RPMI7951 (cell line): Measurements from ENCODE around the gene C5orf58. TPM values are rescaled to one million over a fixed set of nuclear protein-coding genes. Genes with fewer than 3 reads are reported as not detected.

Experiments used
- DNase-seq: peaks from one replicate; pipeline ENCODE4 v3.0.0-alpha.2; 2012; ENCODE audit warnings: low read depth
- total RNA-seq: library from RNA; depleted of rRNA; stranded (reverse); fragments of >200 nt; shearing (Covaris generic); gene quantifications from 2 replicates; pipeline ENCODE4 v1.2.3, GENCODE V29; 2014; rRNA removed

Gene C5orf58
- total RNA-seq, 1 experiment from 2014 or later: not detected

DNA sequence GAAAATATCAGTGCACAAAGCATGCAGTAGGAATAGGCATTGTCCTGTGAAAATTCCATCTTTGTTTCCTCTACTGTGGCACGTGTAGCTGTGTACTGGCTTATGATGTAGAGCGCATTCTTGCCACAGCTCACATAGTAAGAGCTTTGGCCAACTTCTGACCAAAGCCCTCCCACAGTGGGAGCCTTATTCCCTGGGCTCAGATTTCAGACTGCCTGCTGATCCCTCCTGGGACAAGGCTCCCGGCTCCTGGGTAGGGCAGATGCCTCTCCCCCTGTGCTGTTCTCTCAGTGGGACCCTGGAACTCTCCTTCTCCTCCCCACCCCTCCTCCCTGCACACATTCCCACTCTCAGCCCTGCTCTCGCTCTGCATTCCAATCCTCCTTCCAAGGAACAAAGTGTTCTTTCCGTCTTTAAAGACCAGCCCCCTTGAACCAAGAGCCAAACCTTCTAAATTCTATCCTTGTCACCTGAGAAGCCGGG, 47.3 kb downstream of the C5orf58 start:
- no peak for DNase-seq

DNA sequence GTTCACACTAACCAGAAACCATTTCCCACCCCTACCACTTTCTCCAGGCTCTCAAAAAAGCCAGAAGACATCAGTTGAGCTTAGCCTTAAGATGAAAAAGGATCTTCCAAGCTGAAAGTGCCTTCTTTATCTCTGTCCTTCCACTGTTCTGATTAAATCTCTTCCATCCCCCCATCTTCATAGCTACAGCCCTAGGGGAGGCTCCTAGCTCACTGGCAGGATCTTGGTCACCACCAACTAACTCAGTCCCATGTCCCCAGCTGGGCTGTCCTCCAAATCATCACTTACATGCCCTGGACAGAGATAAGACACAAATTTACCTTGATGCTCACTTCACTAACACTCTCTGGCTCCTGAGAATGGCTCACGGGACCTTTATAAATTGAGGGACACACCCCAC, 50.5 kb downstream of the C5orf58 start:
- DNase-seq: no peak

DNA sequence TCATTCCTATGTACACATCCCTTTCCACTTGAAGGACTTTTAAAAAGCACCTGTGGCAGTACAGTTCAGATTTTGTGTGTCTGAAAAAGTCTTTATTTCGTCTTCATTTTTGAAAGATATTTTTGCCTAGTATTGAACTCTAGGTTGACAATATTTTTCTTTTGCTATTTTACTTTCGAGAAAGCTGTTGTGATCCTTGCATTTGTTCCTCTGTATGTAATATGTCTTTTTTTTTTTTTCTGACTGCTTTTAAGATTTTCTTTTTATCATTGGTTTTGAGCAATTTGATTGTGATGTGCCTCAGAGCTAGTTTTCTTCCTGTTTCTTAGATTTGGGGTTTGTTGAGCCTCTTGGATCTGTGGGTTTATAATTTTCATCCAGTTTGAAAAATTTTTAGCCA, 51.4 kb downstream of the C5orf58 start:
- no peak for DNase-seq

DNA sequence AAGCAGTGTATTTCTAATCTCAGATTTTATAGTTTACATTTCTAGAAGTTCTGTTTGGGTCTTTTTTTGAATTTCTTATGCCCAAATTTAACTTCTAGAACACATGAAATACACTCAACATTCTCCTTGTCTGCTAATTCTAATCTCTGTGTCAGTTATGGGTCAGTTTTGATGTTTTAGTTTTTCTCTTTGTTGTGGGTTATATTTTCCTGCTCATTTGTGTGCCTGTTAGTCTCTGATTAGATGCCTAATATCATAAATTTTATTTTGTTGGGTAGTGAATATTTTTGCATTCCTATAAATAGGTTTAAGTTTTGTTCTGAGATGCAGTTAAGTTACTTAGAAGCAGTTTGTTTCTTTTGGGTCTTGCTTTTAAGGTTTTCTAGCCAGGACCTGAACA, 52.4 kb downstream of the C5orf58 start:
- no peak for DNase-seq

DNA sequence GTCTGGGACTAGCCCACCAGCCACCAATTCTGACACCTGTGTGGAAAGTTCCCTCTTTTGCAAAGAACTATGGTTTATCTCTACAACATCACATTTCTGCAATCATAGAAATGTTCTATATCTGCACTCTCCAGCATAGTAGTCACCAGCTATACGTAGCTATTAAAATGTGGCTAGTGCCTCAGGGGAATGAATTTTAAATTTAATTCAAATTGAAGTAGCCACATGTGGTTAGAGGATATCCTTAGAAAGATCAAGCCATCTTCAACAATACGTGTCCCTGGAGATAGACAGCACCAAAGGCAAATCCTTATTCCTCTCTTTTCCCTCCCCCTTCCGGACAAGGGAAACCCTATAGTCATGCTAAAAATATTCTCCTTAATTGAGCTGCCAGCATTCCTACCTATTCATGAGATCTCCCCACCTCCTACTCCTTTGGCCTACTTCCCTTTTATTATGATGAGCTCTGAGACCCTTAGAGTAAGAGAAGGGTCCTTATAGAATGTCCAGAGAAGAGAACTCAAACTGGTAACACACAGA, 53.7 kb downstream of the C5orf58 start:
- DNase-seq: no peak

DNA sequence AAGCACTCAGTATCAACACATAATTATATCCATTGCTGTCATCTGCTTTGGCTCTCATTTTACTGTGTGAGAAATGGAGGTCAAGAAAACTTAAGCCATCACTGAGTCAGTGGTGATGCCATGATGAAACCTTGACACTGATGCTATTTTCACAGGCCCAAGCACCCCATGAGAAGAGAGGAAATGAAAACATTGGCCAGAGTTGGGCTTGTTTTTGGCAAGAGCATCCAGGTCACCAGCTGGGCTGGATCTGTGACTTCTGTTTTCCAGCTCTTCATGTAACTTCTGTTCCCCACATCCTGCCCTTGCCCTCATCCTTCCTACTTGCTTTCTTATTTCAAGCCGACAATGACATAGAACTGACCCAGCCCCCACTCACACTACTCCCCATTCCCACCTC, 54.7 kb downstream of the C5orf58 start:
- no peak for DNase-seq

DNA sequence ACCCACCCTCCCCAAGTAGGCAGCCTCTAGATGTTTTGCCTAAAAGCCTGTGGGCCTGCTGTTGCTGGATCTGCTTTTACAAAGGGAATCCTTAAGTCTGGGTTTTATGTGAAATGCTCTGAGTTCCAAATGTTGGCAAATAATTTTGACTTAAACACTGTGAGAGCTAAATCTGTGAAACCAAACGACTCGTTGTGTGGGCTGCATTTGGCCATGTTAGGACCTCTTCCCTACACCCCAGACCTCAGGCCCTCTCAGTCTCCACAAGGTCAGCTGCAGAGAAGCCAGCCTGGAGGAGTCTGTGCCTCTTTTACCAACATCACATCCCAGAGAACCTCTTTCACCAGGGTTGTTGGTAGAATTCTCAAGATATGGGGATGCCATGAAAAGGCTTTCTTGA, 55.4 kb downstream of the C5orf58 start:
- DNase-seq: no peak

DNA sequence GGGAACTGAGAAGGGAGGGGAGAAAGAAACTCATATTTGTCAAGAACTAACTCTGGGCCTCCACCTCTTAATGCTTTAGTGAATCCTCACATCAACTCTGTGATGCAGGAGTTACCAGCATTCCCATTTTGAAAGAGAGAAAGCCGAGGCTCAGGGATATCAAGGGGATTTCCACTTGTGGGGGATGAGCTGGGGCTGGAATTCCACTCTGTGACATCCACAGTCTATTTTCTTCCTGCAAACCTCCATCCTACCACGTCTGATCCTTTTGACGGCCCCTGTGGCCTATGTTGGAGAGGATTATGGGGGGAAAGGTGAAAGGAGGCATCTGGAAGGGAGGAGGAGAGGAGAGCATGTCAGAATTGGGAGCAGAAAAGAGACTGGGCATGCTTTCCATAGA, 55.8 kb downstream of the C5orf58 start:
- no peak for DNase-seq

DNA sequence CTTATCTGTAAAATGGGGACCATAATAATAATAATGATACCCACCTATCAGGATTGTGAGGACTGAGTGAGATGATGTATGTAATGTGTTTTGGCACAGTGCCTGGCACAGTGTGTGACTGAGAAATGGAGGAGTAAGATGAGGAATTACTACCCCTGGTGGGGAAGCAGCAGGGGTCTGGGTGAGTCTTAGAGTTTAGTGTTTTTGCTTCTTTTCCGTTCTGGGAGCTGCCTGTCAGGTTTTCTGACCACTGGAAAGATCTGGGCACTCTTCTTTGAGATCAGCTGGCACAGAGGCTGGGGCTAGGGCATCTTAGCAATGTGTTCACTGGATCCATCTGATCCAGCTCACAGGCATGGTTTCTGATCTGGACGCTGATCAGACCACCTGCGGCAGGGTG, 56.3 kb downstream of the C5orf58 start:
- no peak for DNase-seq

DNA sequence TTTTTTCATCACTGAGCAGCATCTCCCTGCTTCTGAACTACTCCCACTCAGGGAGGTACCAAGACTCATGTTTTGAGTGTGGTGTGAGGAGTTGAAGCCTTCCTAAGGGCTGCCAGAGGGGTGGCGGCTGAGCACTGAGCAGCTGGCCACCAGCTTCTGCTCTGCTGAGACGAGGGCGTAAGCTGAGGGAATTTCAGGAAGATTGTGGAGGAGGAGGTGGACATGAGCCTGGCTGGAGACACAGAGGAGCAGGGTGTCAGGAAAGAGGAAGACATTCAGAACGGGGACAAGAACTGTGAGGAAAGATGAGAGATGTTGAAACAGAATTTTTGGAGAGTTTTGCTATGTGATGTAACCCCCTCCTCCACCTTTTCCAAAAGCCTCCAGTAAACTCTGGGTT, 57.0 kb downstream of the C5orf58 start:
- no peak for DNase-seq

DNA sequence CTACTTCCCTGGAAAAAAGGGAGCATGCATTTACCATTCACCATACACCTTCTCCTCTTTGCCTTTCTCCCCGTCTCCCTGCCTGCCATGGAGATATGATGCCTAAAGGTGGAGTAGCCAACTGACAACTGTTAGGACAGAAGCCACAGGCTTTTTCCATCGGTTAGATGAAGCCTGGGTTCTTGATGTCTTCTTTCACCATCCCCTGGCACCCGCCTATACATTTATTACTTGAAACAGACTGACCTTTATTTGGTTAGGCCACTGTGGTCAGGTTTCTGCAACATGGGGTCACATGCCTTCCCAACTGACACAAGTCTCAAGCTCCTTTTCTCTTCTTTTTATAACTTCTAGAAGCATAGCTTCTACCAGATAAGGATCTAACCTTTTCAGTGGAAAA, 57.7 kb downstream of the C5orf58 start:
- no peak for DNase-seq

DNA sequence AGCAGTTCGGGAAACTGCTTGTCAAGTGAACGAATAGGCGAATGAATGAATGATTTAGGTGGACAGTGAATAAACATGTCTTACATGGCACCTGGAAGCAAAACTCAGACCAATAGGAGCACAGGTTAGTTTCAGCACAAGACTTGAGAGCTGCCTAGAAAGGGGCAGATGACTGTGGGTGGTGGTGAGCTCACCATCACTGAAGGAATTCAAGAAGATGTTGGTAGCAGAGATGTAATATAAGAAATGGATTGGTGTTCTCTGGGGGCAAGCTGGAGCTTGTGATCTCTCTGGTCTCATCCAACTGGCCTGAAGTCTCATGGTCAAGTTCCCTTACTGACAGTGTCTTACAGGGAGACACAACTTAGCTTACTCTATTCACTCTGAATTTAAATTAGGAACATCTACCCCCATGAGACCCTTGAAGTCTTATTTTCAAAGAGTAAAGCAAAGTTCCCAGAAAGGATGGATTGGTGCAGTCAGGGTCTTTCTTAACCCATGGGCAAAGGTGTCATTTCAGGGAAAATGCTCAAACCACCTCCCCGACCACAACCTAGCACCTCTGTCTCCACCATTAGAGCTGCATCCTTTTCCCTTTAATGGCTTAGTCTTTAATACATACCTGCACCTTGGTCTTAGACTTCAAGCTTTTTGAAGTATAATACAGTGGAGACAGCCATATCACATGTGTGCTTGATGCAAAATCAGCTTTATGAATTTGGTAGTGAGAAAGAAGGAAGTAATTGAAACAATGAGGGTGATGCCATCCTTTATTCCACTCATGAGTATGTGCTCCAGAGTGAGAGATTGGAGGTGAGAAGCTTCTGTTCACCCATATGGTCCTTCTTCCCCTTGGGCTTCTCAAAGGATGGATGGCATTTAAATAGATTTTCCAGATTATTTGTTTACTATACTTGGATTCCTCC, 59.7 kb downstream of the C5orf58 start:
- DNase-seq: no peak

DNA sequence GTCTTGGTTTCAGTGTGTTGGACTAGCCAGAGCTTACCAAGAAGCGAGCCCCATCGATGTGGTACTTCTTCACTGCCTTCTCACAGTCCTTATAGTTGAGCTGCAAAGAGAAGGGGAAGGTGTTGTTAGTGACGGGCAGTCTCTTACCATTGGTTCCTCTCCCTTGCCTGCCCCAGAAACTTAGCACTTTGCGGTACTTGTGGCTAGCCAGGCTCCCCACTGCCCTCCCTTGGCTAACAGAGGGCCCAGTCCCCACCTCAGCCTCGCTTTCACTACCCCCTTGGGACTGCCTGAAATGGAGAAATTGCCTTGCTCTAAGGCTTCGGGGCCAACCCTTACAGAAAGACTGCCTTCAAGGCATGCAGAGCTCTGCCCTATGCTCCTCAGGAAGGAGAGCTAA, 60.5 kb downstream of the C5orf58 start:
- DNase-seq: no peak

DNA sequence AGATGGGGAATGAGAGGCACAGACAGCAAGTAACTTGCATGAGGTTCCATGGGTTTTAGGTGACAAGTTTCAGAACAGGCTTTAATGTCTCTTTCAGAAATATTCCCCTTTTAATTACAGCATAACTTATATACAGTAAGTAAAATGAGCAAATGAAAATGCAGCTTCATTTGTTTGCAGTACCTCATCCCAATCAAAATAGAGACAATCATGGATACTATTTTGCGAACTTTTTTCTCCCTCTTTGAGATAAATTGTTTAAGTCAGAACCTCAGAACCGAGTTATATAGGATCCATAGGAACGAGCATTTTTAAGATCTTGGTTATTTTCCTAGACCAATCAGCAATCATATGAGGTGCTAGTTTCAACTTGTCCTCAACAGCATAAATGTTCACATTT, 61.3 kb downstream of the C5orf58 start:
- no peak for DNase-seq

DNA sequence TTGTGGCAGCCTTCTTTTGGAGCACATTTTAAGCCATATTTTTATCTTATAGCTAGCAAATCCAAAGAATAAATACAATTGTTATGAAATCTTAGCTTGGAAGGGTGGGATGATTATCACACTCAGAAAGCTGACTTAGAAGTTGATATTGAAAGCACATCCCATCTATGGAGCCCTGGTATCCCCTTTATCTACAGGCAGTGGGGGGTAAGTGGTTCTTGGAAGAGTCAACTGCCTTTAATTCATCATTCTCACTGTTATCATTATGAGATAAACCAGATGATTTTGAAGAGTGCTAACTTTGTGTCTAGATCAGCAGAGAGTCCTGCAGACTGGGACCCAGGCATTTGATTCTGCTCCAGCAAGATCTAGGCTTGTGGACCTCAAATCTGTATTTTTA, 61.8 kb downstream of the C5orf58 start:
- no peak for DNase-seq

Other genes starting within 250 kb of the C5orf58 start
- gene FOXI1, start 127.1 kb upstream of the C5orf58 start, total RNA-seq: not detected in 2 replicates
- 0.59 and 2.5 TPM in 2 replicates for gene LCP2, start 64.8 kb downstream of the C5orf58 start, total RNA-seq
- not detected in 2 replicates for gene KCNMB1, start 156.4 kb downstream of the C5orf58 start, total RNA-seq